Transverse colon (tissue), 4 donors: ENCODE data around the gene ZDHHC24.

Experiments used
- POLR2AphosphoS5 ChIP-seq, 3 donors: sonication (generic); formaldehyde crosslinking; IDR thresholded peaks; one replicate each; pipeline ENCODE4 v1.6.1; 2016; ENCODE audit warnings: antibody characterized with exemption in 3 of 3
- TF ChIP-seq, protein P1 (sequence below), 5 experiments: fragments of 200-600 bp in 3 of 5; fragments of 450-650 bp in 2 of 5; sonication (generic) in 3 of 5; IDR thresholded peaks; 1 replicate in 2 of 5; 2 replicates in 3 of 5; pipeline ENCODE4 v1.5.1; 2016 to 2017; ENCODE audit warnings: antibody characterized with exemption in 5 of 5, inconsistent platforms in 3 of 5, mild to moderate bottlenecking in 2 of 5, moderate library complexity in 1 of 5

GRCh38 chr11:66549696-66550095, 3.8 kb upstream of the ZDHHC24 start:
- no peak for TF ChIP-seq POLR2AphosphoS5 (IDR thresholded peaks at IDR 0.05)
- TF ChIP-seq, protein P1, sequence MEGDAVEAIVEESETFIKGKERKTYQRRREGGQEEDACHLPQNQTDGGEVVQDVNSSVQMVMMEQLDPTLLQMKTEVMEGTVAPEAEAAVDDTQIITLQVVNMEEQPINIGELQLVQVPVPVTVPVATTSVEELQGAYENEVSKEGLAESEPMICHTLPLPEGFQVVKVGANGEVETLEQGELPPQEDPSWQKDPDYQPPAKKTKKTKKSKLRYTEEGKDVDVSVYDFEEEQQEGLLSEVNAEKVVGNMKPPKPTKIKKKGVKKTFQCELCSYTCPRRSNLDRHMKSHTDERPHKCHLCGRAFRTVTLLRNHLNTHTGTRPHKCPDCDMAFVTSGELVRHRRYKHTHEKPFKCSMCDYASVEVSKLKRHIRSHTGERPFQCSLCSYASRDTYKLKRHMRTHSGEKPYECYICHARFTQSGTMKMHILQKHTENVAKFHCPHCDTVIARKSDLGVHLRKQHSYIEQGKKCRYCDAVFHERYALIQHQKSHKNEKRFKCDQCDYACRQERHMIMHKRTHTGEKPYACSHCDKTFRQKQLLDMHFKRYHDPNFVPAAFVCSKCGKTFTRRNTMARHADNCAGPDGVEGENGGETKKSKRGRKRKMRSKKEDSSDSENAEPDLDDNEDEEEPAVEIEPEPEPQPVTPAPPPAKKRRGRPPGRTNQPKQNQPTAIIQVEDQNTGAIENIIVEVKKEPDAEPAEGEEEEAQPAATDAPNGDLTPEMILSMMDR (IDR thresholded peaks at IDR 0.05): no peak
